Rectal smooth muscle tissue (tissue), 1 donor: ENCODE results near the gene KRT15.

Experiments
- H3K27ac ChIP-seq: one replicate; pipeline ENCODE4 v1.7.0; 2013; ENCODE audit warnings: low read depth, low read length, inconsistent platforms
- H3K27me3 ChIP-seq: one replicate; pipeline ENCODE4 v1.7.0; 2013; ENCODE audit warnings: low read length; ENCODE audit not compliant: control insufficient read depth, insufficient read depth
- H3K36me3 ChIP-seq: one replicate; pipeline ENCODE4 v1.7.0; 2013; ENCODE audit warnings: low read length; ENCODE audit not compliant: control insufficient read depth, insufficient read depth
- H3K4me1 ChIP-seq: one replicate; pipeline ENCODE4 v1.7.0; 2013; ENCODE audit warnings: low read length; ENCODE audit not compliant: control insufficient read depth, insufficient read depth
- H3K4me3 ChIP-seq: one replicate; pipeline ENCODE4 v1.7.0; 2013; ENCODE audit warnings: low read length
- H3K9ac ChIP-seq: one replicate; pipeline ENCODE4 v1.7.0; 2013; ENCODE audit warnings: low read length

KRT15 gene

DNA sequence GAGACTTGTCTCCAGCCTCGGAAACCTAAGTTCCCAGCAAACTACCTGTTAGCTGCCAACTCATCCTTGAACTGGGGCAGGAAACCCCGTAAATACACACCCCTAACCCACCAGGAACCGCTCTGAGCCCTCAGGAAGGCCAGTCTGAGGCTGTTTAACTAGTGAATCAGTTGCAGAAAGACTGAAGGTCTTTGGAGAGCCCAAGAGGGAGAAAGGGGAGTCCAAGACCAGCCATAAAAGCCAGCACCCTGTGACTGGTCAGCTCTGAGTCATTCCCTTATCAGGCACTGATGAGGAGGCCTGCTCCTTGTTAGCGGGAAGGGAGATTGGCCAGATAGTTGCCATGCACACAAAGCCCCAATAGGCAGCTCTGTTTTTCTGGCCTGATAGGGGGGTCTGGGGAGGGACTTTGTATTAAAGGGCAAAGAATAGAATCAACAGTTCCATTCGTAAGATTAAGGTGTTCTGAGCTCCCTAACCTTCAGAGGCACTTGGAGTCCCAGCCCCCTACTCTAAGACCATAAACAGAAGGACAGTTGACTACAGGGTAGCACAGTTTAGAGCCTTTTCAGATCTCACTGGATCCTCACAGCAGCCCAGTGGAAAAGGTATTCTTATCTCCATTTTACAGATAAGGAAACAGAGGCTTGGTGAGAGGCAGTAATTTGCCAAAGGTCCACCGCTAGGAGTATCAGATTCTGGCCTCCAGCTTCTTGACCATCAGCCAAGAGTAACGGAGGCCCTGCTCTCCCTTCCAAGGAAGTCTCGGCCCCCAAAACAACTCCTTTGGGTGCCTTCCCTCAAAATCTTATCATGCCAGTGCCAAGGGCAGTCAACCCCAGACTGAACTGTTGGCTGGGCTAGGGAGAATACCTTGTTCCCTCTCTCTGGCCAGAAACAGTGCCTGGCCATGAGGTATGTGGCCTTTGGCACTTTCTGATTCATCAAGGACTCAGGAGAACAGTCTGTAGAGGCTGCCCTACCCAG is 11.7 kb upstream of the KRT15 start:
- Histone ChIP-seq H3K27ac (no peak overlapping the region), H3K36me3 (no peaks in the 10 kb centered on the region), H3K4me1 (no peaks in the 10 kb centered on the region), H3K27me3 (peaks cover 3% of the 10 kb centered on the region), H3K9ac (no peak overlapping the region), H3K4me3 (no peak overlapping the region)

DNA sequence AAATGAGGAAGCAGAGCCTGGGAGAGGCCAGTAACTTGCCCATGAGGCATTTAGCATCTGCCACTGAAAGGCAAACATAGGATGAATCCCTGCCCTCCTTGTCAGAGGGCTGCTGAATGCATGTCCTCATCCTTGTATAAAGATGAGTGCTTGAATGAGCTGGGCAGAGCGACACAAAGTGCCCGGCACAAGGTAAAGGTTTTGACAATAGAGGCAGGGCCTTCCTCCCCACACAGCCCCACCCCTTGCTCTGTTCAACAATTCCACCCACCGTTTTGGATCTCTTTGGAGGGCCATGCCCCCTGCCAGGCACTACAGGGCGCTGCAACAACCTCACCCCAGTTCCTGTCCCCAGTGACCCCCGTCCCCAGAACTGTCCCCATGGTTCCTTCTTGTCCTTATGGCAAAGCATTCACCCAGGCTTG is 10.8 kb upstream of the KRT15 start:
- Histone ChIP-seq H3K36me3 (no peaks in the 10 kb centered on the region), H3K9ac (no peak overlapping the region), H3K27ac (no peak overlapping the region), H3K4me1 (no peaks in the 10 kb centered on the region), H3K27me3 (peaks cover 3% of the 10 kb centered on the region), H3K4me3 (no peak overlapping the region)

- Histone ChIP-seq H3K36me3 (no peaks in the 10 kb centered on the region), H3K4me3 (no peak overlapping the region), H3K27ac (no peak overlapping the region), H3K27me3 (peaks cover 3% of the 10 kb centered on the region), H3K9ac (no peak overlapping the region), H3K4me1 (no peaks in the 10 kb centered on the region)
These were observed 10.3 kb upstream of the KRT15 start for GRCh38 chr17:41528959-41529353.

DNA sequence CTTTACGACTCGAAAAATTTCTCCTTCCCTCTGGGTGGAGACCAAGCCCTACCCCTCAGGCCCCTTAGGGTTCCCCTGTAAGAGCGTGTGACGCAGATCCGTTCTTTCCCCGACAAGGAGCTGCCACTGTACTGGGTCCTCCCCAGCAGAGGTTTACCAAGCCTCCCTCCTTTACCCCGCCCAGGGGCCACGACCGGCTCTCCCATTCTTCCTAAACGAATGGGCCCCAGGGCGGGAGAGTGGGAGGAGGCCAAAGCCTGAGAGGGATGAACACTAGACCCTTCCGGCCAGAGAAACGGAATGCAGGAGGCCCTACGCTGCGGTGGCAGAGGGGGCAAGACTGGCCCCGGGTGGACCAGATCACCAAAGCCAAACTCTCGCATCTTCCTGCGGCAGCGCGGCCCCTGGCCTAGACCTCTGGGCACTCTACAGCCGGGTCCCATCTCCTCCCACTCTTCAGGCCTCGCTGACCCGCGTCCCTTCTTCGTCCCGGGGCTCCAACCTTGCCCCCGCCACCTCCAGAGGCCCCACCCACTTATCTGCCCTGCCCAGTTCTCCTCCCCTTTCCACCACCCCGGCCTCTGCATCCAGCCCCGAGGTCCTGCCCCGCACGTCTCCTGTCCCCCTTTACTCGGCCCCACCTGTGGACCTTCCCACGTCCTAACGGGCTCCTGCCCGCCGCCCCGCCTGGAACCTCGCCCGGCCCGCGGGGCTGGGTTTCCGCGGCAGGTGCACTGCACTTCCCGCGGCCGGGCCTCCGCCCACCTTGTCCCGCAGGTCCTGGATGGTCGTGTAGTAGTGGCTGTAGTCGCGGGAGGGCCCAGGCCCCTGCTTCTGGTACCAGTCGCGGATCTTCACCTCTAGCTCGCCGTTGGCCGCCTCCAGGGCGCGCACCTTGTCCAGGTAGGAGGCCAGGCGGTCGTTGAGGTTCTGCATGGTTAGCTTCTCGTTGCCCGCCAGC is 8.7 kb upstream of the KRT15 start:
- Histone ChIP-seq H3K4me3 (peak overlapping the region; percentile 56), H3K27ac (peak overlapping the region; percentile 20), H3K9ac (no peak overlapping the region), H3K36me3 (no peaks in the 10 kb centered on the region), H3K4me1 (no peaks in the 10 kb centered on the region), H3K27me3 (peaks cover 3% of the 10 kb centered on the region)

DNA sequence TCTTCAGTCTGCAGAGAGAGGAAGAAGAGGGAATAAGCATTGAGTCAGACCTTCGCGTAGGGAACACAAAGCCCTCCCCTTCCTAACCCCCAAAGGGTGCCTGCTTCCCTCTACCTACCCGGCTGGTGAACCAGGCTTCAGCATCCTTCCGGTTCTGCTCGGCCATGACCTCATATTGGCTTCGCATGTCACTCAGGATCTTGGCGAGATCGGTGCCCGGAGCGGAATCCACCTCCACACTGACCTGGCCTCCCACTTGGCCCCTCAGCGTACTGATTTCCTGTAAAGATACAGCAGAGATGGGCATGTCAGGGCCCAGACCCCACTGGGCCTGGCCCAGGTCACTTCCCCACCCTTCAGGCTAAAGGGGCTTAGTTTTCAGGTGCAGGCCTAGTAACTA is 5.6 kb upstream of the KRT15 start:
- no peak overlapping the region for H3K9ac ChIP-seq
- no peak overlapping the region for H3K27ac ChIP-seq
- peaks cover 3% of the 10 kb centered on the region for H3K27me3 ChIP-seq

GRCh38 chr17:41523787-41524186 is 5.1 kb upstream of the KRT15 start:
- Histone ChIP-seq H3K36me3 (no peaks in the 10 kb centered on the region), H3K27ac (no peak overlapping the region), H3K9ac (no peak overlapping the region), H3K4me1 (no peaks in the 10 kb centered on the region), H3K27me3 (peaks cover 3% of the 10 kb centered on the region), H3K4me3 (no peak overlapping the region)

More for the DNA sequence above, 5.6 kb upstream of the KRT15 start:
- Histone ChIP-seq H3K4me3 (no peak overlapping the region), H3K4me1 (no peaks in the 10 kb centered on the region), H3K36me3 (no peaks in the 10 kb centered on the region)

DNA sequence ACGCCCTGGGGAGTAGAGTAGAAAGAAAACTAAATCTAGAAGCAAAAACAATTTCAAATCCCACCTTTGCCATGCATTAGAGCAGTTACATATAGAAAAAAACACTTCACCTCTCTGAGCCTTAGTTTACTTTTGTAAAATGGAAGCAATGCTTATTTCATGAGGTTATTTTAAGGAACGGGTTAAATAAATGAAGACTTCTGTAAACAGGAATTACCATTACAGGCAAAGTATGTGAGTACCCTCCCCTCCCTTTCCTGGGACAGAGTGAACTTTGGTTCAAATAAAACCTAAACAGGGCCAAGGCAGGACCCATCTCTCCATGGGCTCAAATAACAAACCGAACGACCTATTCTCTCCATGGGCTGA is 4.5 kb upstream of the KRT15 start:
- Histone ChIP-seq H3K4me1 (no peaks in the 10 kb centered on the region), H3K4me3 (no peak overlapping the region), H3K27me3 (peaks cover 3% of the 10 kb centered on the region), H3K27ac (no peak overlapping the region), H3K9ac (no peak overlapping the region), H3K36me3 (no peaks in the 10 kb centered on the region)

GRCh38 chr17:41522301-41523224 is 3.9 kb upstream of the KRT15 start:
- H3K27ac ChIP-seq = no peak overlapping the region
- H3K27me3 ChIP-seq = peaks cover 3% of the 10 kb centered on the region
- H3K4me3 ChIP-seq = no peak overlapping the region
- H3K4me1 ChIP-seq = no peaks in the 10 kb centered on the region
- no peak overlapping the region for H3K9ac ChIP-seq
- no peaks in the 10 kb centered on the region for H3K36me3 ChIP-seq

DNA sequence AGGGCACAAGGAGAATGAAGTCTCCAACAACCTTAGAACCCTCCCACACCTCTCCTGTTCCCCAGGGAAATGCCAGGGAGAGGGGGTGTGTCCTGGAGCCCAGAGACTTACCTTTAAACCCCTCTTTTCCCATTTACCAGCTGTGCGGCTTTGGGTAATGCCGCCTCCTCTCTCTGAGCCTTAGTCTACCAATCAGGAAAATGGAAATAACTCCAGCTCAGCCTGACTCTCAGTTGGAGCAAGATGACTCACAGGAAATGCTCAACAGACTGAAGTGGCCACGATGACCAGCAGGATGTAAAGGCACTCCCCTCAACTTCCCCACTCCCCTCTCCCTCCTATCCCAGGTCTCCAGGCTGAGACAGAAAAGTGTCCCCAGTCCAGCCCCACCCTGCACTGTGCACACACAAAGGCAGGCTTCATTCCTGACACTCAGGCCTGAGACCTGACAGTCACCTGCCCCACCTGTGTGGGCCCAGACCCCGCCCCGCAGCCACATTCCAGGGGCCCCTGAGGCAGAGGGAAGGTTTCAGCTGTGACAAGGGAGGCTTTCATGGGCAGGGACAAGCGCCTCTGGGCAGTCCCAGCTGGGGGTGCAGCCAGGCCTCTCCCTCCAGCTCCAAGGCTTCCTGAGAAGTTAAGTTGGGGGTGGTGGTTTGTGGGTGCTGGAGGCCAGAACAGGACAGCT is 3.0 kb upstream of the KRT15 start:
- Histone ChIP-seq H3K4me1 (no peaks in the 10 kb centered on the region), H3K36me3 (no peaks in the 10 kb centered on the region), H3K27me3 (no peaks in the 10 kb centered on the region), H3K4me3 (no peak overlapping the region), H3K9ac (no peak overlapping the region), H3K27ac (no peak overlapping the region)

- H3K4me1 ChIP-seq = no peaks in the 10 kb centered on the region
- H3K9ac ChIP-seq = no peak overlapping the region
- H3K27ac ChIP-seq = no peak overlapping the region
- no peak overlapping the region for H3K4me3 ChIP-seq
- H3K36me3 ChIP-seq = no peaks in the 10 kb centered on the region
- H3K27me3 ChIP-seq = no peaks in the 10 kb centered on the region
These were observed 2.3 kb upstream of the KRT15 start for GRCh38 chr17:41520821-41521521.
